Smooth muscle cell (in vitro differentiated cells): ENCODE data around the gene PRKAB1. TPM values are rescaled to one million over a fixed set of nuclear protein-coding genes. Genes with fewer than 3 reads are reported as not detected.

Experiments used
- DNase-seq: peaks from one replicate; lab custom pipeline; 2025; ENCODE audit not compliant: unreplicated experiment; lab: John Stamatoyannopoulos, UW
- H2AFZ ChIP-seq: fragments of 200-600 bp; sonication (generic); 2 replicates; pipeline ENCODE4 v1.6.0; 2016; ENCODE audit warnings: antibody characterized with exemption, low read depth, mild to moderate bottlenecking
- H3F3A ChIP-seq: fragments of 200-600 bp; sonication (generic); 2 replicates; pipeline ENCODE4 v1.6.0; 2017; ENCODE audit warnings: antibody characterized with exemption, low read depth
- H3K27ac ChIP-seq: fragments of 200-600 bp; sonication (generic); 2 replicates; pipeline ENCODE4 v1.5.1; 2016; ENCODE audit warnings: low read depth, mild to moderate bottlenecking
- H3K27me3 ChIP-seq: fragments of 200-600 bp; sonication (generic); 2 replicates; pipeline ENCODE4 v1.6.1; 2016; ENCODE audit warnings: low read depth, mild to moderate bottlenecking
- H3K36me3 ChIP-seq: fragments of 200-600 bp; sonication (generic); 2 replicates; pipeline ENCODE4 v1.5.1; 2016; ENCODE audit warnings: low read depth
- H3K4me1 ChIP-seq: fragments of 200-600 bp; sonication (generic); 2 replicates; pipeline ENCODE4 v1.5.1; 2016; ENCODE audit warnings: low read depth
- H3K4me2 ChIP-seq: fragments of 200-600 bp; sonication (generic); 2 replicates; pipeline ENCODE4 v1.6.0; 2016; ENCODE audit warnings: mild to moderate bottlenecking
- H3K4me3 ChIP-seq: fragments of 200-600 bp; sonication (generic); 2 replicates; pipeline ENCODE4 v1.5.1; 2016; ENCODE audit warnings: mild to moderate bottlenecking
- H3K79me2 ChIP-seq: fragments of 200-600 bp; sonication (generic); 2 replicates; pipeline ENCODE4 v1.6.0; 2016; ENCODE audit warnings: low read depth, mild to moderate bottlenecking
- H3K9ac ChIP-seq: fragments of 200-600 bp; sonication (generic); 2 replicates; pipeline ENCODE4 v1.6.0; 2016; ENCODE audit warnings: low read depth
- H3K9me3 ChIP-seq: fragments of 200-600 bp; sonication (generic); replicated peaks from 2 replicates; pipeline ENCODE4 v1.5.1; 2016; ENCODE audit warnings: low read depth
- H4K20me1 ChIP-seq: fragments of 200-600 bp; sonication (generic); 2 replicates; pipeline ENCODE4 v1.6.0; 2016; ENCODE audit warnings: low read depth
- WGBS: methylation state at CpG from one replicate; pipeline ENCODE4 v1.1.7; 2016; ENCODE audit warnings: low lambda C conversion rate; 5-methylcytosine and 5-hydroxymethylcytosine counted together
- polyA plus RNA-seq: library from polyadenylated mRNA; unstranded; fragments of >200 nt; fragmentation: Nextera tagmentation; extraction: Ambion mirVana; gene quantifications from 2 replicates; pipeline ENCODE4 v1.2.1, GENCODE V29; 2016
- total RNA-seq: library from RNA; depleted of rRNA; stranded (reverse); fragments of >200 nt; gene quantifications from 2 replicates; pipeline ENCODE4 v1.2.3, GENCODE V29; 2014
- TF ChIP-seq, protein P1 (sequence below): fragments of 200-600 bp; sonication (generic); IDR thresholded peaks from 2 replicates; pipeline ENCODE4 v1.5.1; 2017; ENCODE audit warnings: borderline replicate concordance, mild to moderate bottlenecking, antibody characterized with exemption; ENCODE audit not compliant: insufficient read depth, poor library complexity, severe bottlenecking

Gene PRKAB1
- total and polyA plus RNA-seq, 2 experiments from 2014 or later: 24.7 to 26.0 TPM

DNA sequence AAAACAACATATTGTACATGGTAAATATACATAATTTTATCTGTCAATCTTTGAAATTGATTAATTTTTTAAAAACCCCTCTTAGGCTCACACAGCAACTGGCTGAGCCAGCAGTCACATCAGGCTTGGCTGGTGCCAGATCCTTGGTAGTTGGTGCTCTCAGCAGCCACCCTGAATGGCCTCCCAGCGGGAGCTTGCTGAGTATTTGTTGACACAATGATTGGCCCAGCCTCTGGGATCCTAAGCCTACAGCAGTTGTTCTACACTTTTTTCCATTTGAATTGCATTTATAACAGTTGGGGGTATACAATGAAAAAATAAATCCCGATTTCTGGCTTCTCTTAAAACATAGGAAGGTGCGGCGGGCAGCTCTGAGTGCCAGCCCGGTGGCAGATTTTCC, 11.1 kb downstream of the PRKAB1 start:
- Histone ChIP-seq H4K20me1 (peaks cover 8% of the 10 kb centered on the region), H3K9me3 (no peaks in the 10 kb centered on the region), H3K79me2 (no peaks in the 10 kb centered on the region), H3F3A (no peaks in the 10 kb centered on the region), H3K9ac (no peak overlapping the region), H3K27me3 (no peaks in the 10 kb centered on the region), H2AFZ (no peak overlapping the region), H3K4me3 (no peak overlapping the region), H3K4me1 (peaks cover 8% of the 10 kb centered on the region), H3K36me3 (peaks cover 19% of the 10 kb centered on the region), H3K27ac (no peak overlapping the region), H3K4me2 (no peak overlapping the region)
- 96% methylated on average over 5 of the region's 5 CpGs for WGBS
- TF ChIP-seq, protein P1, sequence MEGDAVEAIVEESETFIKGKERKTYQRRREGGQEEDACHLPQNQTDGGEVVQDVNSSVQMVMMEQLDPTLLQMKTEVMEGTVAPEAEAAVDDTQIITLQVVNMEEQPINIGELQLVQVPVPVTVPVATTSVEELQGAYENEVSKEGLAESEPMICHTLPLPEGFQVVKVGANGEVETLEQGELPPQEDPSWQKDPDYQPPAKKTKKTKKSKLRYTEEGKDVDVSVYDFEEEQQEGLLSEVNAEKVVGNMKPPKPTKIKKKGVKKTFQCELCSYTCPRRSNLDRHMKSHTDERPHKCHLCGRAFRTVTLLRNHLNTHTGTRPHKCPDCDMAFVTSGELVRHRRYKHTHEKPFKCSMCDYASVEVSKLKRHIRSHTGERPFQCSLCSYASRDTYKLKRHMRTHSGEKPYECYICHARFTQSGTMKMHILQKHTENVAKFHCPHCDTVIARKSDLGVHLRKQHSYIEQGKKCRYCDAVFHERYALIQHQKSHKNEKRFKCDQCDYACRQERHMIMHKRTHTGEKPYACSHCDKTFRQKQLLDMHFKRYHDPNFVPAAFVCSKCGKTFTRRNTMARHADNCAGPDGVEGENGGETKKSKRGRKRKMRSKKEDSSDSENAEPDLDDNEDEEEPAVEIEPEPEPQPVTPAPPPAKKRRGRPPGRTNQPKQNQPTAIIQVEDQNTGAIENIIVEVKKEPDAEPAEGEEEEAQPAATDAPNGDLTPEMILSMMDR: no peak
- DNase-seq: no peak

DNA sequence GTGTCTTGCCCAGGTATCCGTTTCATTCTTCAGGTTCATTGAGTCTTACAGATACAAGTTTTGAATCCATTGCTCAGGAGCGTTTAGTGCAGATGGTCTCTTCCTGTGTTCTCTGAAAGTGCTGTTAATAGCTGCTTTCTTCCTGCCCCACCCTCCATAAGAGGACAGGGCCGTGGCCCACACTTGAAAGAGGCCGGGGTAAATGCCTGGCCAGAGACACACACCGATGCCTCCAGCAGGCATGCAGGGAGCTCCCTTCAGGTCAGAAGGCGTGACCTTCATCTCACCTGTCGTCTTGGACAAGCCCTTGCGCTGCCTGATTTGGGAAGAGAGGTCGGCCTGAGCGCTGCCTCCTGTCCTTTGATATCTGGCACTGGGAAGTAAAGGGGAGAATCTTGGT, 11.6 kb downstream of the PRKAB1 start:
- no peak overlapping the region for H2AFZ ChIP-seq
- WGBS: 97% methylated on average over 10 of the region's 10 CpGs
- DNase-seq: no peak
- H3K36me3 ChIP-seq: peaks cover 19% of the 10 kb centered on the region
- no peak overlapping the region for H3K27ac ChIP-seq
- H4K20me1 ChIP-seq: peaks cover 8% of the 10 kb centered on the region
- no peak overlapping the region for H3K9ac ChIP-seq
- no peaks in the 10 kb centered on the region for H3K9me3 ChIP-seq
- no peaks in the 10 kb centered on the region for H3F3A ChIP-seq
- no peak overlapping the region for H3K4me2 ChIP-seq
- H3K79me2 ChIP-seq: no peaks in the 10 kb centered on the region
- H3K27me3 ChIP-seq: no peaks in the 10 kb centered on the region
- peaks cover 8% of the 10 kb centered on the region for H3K4me1 ChIP-seq
- TF ChIP-seq, protein P1: no peak
- no peak overlapping the region for H3K4me3 ChIP-seq

DNA sequence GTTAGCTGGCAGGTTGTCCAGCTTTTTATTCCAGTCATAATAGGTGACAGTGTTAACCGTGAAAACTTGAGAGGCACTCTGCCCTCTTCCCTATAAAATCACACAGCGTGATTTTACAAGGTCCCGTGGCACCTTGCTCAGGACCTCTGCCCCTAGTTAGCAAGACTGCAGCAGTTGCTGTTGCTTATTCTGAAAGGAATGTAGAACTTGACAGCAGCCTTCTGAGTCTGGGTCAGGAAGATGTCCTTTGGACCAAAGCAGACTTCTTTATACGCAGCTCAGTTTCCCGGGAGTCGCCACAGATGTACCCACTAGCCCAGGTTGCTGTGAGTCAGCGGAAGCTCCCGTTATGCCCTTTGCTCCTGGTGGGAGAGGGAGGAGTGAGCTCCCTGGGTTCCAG, 13.2 kb downstream of the PRKAB1 start:
- Histone ChIP-seq H2AFZ (no peak overlapping the region), H3K27ac (no peak overlapping the region), H3K4me2 (no peak overlapping the region), H3F3A (no peaks in the 10 kb centered on the region), H3K36me3 (peaks cover 19% of the 10 kb centered on the region), H3K27me3 (no peaks in the 10 kb centered on the region), H3K9me3 (no peaks in the 10 kb centered on the region), H3K9ac (no peak overlapping the region), H3K4me3 (no peak overlapping the region), H4K20me1 (no peaks in the 10 kb centered on the region), H3K79me2 (no peaks in the 10 kb centered on the region), H3K4me1 (peaks cover 8% of the 10 kb centered on the region)
- WGBS: 95% methylated on average over 8 of the region's 8 CpGs
- DNase-seq: no peak
- TF ChIP-seq, protein P1: no peak
